ENCODE data around the gene PDGFRB. TPM values are rescaled to one million over a fixed set of nuclear protein-coding genes. Genes with fewer than 3 reads are reported as not detected.

The PDGFRB gene
- total RNA-seq, 4 donors from 2014 or later, result 126 to 366 (median 149) TPM

GRCh38 chr5:150172556-150172955 lies 16.9 kb upstream of the PDGFRB start:
- no peak for TF ChIP-seq CTCF (IDR thresholded peaks at IDR 0.05)
- DNase-seq (ENCODE audit: low spot score), result no peak
- ATAC-seq (ENCODE audit: low FRiP score), result no peak

GRCh38 chr5:150172145-150172544 lies 16.5 kb upstream of the PDGFRB start:
- no peak for ATAC-seq (ENCODE audit: low FRiP score)
- TF ChIP-seq CTCF (IDR thresholded peaks at IDR 0.05), result no peak
- DNase-seq (ENCODE audit: low spot score), result no peak

GRCh38 chr5:150168864-150169263 lies 13.2 kb upstream of the PDGFRB start:
- no peak for TF ChIP-seq CTCF (IDR thresholded peaks at IDR 0.05)
- no peak for ATAC-seq (ENCODE audit: low FRiP score)
- DNase-seq (ENCODE audit: low spot score), result no peak

GRCh38 chr5:150167908-150168307 lies 12.3 kb upstream of the PDGFRB start:
- DNase-seq (ENCODE audit: low spot score), result no peak
- ATAC-seq (ENCODE audit: low FRiP score), result no peak
- TF ChIP-seq CTCF (IDR thresholded peaks at IDR 0.05), result no peak

GRCh38 chr5:150167512-150167850 lies 11.8 kb upstream of the PDGFRB start:
- ATAC-seq (ENCODE audit: low FRiP score), result no peak

GRCh38 chr5:150166650-150167511 lies 11.2 kb upstream of the PDGFRB start, which contains the start of gene CDX1:
TSS of gene CDX1 (plus strand) at chr5:150166778. CDS start at chr5:150166877, 99 bp downstream.
- ATAC-seq (ENCODE audit: low FRiP score) (no peak), DNase-seq (ENCODE audit: low spot score) (no peak)
- TF ChIP-seq CTCF (IDR thresholded peaks at IDR 0.05), result no peak

More at GRCh38 chr5:150167512-150167850, 11.8 kb upstream of the PDGFRB start:
- no peak for TF ChIP-seq CTCF (IDR thresholded peaks at IDR 0.05)
- DNase-seq (ENCODE audit: low spot score), result no peak
